HG03103 (cell line): ENCODE results near the gene ZNF341.
"Not testable (repeated sequence)": the region's sequence is repeated elsewhere in the genome, so short reads cannot be mapped to it uniquely, and the experiment has no call there.

Source experiments
- ATAC-seq: cut with Tn5 transposase; IDR thresholded peaks from one replicate; pipeline ENCODE4 v1.9.1; 2021; ENCODE audit warnings: low read depth; ENCODE audit not compliant: unreplicated experiment

Gene ZNF341

GRCh38 chr20:33727806-33728205, 4.0 kb upstream of the ZNF341 start:
- ATAC-seq = no peak

DNA sequence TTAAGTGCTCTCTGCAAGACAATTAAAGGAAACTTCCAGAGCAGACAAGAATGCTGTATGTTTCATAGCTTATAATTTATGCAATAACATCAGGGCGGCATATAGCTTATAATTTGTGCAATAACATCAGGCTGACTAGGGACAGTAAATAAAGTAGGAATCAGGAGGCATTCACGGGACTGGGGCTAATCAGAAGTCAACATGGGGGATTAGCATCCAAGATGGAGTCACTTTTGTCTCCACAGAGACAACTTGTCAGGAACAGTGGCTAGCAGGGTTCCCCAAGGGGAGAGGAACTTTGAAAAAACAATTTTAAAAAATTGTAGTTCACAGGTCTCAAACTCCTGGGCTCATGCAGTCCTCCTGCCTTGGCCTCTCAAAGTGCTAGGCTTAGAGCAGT, 3.3 kb upstream of the ZNF341 start:
- ATAC-seq = no peak

DNA sequence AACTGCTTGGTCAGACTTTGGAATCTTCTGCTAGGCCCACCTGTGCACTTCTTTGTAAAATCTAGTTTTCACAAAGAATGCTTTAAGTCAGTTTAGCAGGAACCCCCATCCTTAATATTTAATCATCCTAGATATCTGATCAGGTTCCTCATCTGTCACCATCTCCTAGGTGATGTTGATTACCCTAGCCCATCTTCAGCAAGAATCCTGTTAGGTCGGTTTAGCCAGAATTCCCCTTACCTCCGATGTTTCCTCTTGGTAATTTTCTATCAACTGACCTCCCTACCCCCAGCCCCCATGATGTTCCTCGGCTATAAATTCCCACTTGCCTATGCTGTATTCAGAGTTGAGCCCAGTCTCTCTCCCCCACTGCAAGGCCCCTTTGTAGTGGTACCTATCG, 2.7 kb upstream of the ZNF341 start:
- no peak for ATAC-seq

DNA sequence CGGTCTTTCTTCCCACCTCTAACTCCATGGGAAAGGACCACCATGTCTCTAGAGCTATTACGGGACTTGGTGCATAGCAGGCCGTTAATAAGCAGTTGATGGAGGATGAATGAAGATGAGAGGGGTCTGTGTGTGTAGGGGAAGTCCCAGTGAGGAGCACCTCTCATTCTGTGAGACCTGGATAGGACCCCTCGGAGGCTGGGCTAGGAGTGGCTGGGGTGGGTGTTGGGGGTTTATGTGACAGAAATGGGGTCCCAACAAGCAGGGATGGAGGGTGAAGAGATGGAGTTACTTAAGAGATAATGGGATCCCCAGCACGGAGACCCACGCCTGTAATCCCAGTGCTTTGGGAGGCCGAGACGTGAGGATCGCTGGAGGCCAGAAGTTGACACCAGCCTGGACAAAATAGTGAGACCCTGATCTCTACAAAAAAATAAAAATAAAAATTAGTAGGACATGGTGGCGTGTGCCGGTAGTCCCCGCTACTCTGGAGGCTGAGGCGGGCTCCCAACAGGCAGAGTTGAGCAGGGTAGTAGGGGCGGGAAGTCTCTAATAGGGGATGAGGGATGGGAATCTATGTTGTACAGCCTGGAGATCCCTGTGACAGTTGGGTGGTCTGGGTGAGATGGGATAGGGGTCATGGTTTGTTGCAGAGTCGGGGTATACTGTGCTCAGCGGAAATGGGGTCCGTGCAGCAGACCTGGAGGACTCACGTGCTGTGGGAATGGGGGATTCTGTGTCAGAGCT, 677 bp upstream of the ZNF341 start:
- no peak for ATAC-seq

- ATAC-seq = peak; percentile 49
Observed at GRCh38 chr20:33732166-33732970, 572 bp downstream of the ZNF341 start.

GRCh38 chr20:33733654-33734576, 2.1 kb downstream of the ZNF341 start:
- no peak for ATAC-seq

DNA sequence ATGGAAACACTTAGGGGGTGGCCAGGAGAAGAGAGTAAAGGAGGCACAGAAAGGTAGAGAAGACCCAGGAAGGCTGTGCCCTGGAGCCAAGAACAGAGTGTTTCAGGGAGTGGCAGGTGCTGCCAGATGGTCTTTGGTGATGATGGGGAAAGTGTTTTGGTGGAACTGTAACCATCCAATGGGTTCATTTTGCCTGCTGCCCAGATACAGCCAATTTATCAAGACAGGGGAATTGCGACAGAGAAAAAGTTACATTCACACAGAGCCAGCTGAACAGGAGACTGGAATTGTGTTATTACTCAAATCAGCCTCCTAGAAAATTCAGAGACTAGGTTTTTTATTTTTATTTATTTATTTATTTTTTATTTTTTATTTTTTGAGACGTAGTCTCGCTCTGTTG, 5.2 kb downstream of the ZNF341 start:
- no peak for ATAC-seq

DNA sequence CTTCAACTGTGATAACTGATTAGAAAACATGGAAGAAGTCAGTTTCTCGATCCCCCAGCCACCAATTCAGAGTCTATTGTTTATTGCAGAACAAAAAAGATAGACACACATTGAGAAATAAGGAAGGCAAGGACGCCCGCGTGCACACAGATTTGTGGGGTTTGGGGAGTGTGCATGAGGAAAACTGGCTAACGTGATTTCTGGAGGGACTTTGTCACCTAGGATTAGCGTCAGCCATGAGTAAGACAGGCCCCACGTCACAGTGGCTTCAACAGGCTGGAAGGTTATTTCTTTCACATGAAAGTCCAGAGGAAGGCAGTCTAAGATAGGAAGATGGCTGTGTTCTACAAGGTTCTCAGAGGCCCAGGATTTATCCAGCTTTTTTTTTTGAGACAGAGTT, 7.7 kb downstream of the ZNF341 start:
- no peak for ATAC-seq

GRCh38 chr20:33740189-33740588, 8.4 kb downstream of the ZNF341 start:
- ATAC-seq = no peak

- no peak for ATAC-seq
Observed at GRCh38 chr20:33744181-33744580, 12.4 kb downstream of the ZNF341 start.

DNA sequence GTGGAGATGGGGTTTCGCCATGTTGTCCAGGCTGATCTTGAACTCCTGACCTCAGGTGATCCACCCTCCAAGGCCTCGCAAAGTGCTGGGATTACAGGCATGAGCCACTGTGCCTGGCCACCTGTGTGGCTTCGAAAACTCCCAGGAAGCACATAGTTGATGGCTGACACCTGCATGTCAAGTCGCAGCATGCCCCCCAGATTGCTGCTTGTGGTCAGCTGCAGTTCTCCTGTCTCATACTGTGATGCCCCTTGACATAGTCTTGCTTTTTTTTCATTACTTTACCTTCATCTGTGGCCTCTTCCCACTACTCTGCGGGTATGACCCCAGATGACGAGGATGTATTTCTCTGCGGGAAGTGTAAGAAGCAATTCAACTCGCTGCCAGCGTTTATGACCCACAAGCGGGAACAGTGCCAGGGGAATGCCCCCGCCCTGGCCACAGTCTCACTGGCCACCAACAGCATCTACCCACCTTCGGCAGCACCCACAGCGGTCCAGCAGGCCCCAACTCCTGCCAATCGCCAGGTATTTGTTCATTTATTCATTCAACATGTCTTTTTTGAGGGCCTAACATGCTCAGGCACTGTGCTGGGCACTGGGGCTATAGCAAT, 13.1 kb downstream of the ZNF341 start:
- ATAC-seq = no peak

GRCh38 chr20:33746325-33746998, 14.7 kb downstream of the ZNF341 start:
- no peak for ATAC-seq

GRCh38 chr20:33751775-33752174, 20.0 kb downstream of the ZNF341 start:
- no peak for ATAC-seq

- no peak for ATAC-seq
Observed at GRCh38 chr20:33753143-33753542, 21.3 kb downstream of the ZNF341 start.

GRCh38 chr20:33753763-33754162, 22.0 kb downstream of the ZNF341 start:
- ATAC-seq = no peak

DNA sequence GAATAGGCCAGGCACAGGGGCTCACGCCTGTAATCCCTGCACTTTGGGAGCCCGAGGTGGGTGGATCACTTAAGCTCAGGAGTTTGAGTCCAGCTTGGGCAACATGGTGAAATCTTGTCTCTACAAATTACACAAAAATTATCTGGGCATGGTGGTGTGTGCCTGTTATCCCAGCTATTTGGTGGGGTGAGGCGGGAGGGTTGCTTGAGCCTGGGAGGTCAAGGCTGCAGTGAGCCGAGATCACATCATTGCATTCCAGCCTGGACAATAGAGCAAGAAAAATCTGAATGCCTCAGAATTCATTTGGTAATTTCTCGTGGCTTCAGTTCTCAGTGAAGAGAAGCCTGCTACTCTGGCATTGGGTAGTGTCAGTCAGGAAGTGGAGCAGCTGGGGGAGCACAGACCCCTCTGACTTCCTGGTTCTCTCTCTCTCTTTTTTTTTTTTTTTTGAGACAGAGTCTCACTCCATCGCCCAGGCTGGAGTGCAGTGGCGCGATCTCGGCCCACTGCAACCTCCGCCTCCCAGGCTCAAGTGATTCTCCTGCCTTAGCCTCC, 24.2 kb downstream of the ZNF341 start:
- not testable (repeated sequence) for ATAC-seq

DNA sequence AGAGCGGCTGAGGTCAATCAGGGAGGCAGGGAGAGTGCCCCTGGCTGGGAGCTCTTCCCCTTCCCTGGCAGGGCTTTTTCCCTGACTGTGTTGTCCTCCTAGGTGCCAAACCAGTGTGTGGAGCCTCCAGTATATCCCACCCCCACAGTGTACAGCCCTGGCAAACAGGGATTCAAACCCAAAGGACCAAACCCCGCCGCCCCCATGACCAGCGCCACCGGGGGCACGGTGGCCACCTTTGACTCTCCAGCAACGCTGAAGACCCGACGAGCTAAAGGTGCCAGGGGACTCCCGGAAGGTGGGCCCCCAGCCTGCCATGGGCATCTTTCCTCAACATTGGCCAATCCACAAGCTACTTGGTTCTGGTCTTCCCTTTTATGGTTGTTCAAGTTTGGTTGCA, 25.2 kb downstream of the ZNF341 start:
- ATAC-seq = no peak

GRCh38 chr20:33757458-33757857, 25.7 kb downstream of the ZNF341 start:
- ATAC-seq = no peak

DNA sequence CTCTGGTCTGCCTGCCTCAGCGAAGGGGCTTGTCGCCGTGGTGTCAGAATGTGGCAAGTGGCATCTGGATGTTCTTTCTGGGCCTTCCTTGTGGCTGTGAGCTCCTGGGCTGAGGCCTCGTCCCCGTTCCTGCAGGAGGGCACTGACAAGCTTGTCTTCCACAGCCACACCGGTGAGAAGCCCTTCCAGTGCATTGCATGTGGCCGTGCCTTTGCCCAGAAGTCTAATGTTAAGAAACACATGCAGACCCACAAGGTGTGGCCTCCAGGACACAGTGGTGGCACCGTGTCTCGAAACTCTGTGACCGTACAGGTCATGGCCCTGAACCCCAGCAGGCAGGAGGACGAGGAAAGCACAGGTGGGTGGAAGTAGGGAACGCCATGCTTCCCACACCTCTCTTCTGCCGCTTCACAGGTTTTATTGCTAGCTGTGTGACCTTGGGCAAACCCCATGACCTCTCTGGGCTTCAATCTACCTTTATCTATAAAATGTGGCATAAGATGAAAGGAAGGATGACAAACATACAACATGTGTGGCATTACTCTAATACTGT, 30.0 kb downstream of the ZNF341 start:
- ATAC-seq = no peak
